ENCODE results near the gene SGCD.

GRCh38 chr5:156363861-156364260, 36.9 kb downstream of the SGCD start:
- TF ChIP-seq POLR2A (IDR thresholded peaks at IDR 0.05) (no peak), CTCF (IDR thresholded peaks at IDR 0.05 in 8 of 11, conservative IDR thresholded peaks at IDR 0.05 in 3 of 11) (no peak), POLR2AphosphoS5 (IDR thresholded peaks at IDR 0.05) (no peak)

Measured in spleen (tissue), 7 donors.